Endothelial cell of umbilical vein (primary cell): ENCODE measurements around the gene CD3G. TPM values are rescaled to one million over a fixed set of nuclear protein-coding genes. Genes with fewer than 3 reads are reported as not detected.

Experiments
- BruUV-seq: library from RNA; stranded (reverse); fragments of 400-500 nt; replicated peaks from 2 replicates; lab custom pipeline; 2021; lab: Mats Ljungman, UMichigan
- CTCF ChIA-PET: fragments of 300-600, 350-600 bp; sonication (Branson Sonifier 250); formaldehyde crosslinking; loops from one replicate; lab custom pipeline; 2021; ENCODE audit warnings: antibody characterized with exemption, inconsistent platforms; lab: Charles Lee
- POLR2A ChIA-PET: fragments of 300-600, 350-600 bp; sonication (Branson Sonifier 250); formaldehyde crosslinking; loops from one replicate; lab custom pipeline; 2021; ENCODE audit warnings: antibody characterized with exemption, inconsistent platforms; lab: Charles Lee
- DNase-seq: peaks from one replicate; pipeline ENCODE4 v3.0.0-alpha.2; 2011; ENCODE audit warnings: low read depth, low spot score
- FAIRE-seq: peaks from 2 replicates; lab custom pipeline; 2011; peaks lifted over from hg19 to GRCh38; lab: Jason Lieb, UNC
- H2AFZ ChIP-seq: 2 replicates; pipeline ENCODE4 v1.6.0; 2012; ENCODE audit warnings: low read depth, low read length, control low read depth, inconsistent platforms
- H3K27ac ChIP-seq: 2 replicates; pipeline ENCODE4 v1.5.1; 2011; ENCODE audit warnings: low read depth, mild to moderate bottlenecking, control low read depth, low read length, moderate library complexity; ENCODE audit not compliant: insufficient read depth
- H3K27me3 ChIP-seq, 2 experiments: 2 replicates each; pipeline versions ENCODE4 v1.6.0 to v1.6.1; 2011; ENCODE audit warnings: low read length in 2 of 2, mixed read lengths in 1 of 2; ENCODE audit not compliant: control insufficient read depth in 2 of 2, insufficient read depth in 2 of 2
- H3K36me3 ChIP-seq, 2 experiments: 2 replicates in 1 of 2; 3 replicates in 1 of 2; pipeline ENCODE4 v1.5.1; 2011; ENCODE audit warnings: low read length in 2 of 2, mild to moderate bottlenecking in 1 of 2, moderate library complexity in 1 of 2; ENCODE audit not compliant: control insufficient read depth in 2 of 2, insufficient read depth in 2 of 2; ENCODE audit errors: extremely low read depth in 1 of 2
- H3K4me1 ChIP-seq: 3 replicates; pipeline ENCODE4 v1.5.1; 2011; ENCODE audit warnings: mild to moderate bottlenecking, low read length; ENCODE audit not compliant: control insufficient read depth, insufficient read depth; ENCODE audit errors: extremely low read depth
- H3K4me2 ChIP-seq: 2 replicates; pipeline ENCODE4 v1.6.1; 2011; ENCODE audit warnings: low read length, control low read depth, mixed read lengths; ENCODE audit not compliant: insufficient read depth
- H3K4me3 ChIP-seq, 3 experiments: fragments of 200-600 bp in 1 of 3; sonication (generic), shearing (Covaris generic) in 1 of 3; replicated peaks in 1 of 3; 2 replicates each; pipeline ENCODE4 v1.5.1; 2011 to 2016; ENCODE audit warnings: control low read depth in 3 of 3, low read length in 3 of 3, mild to moderate bottlenecking in 2 of 3, inconsistent platforms in 1 of 3, low read depth in 1 of 3, moderate library complexity in 1 of 3; ENCODE audit not compliant: insufficient read depth in 1 of 3
- H3K79me2 ChIP-seq: 2 replicates; pipeline ENCODE4 v1.6.0; 2012; ENCODE audit warnings: low read length, inconsistent platforms; ENCODE audit not compliant: control insufficient read depth, insufficient read depth
- H3K9ac ChIP-seq: replicated peaks from 2 replicates; pipeline ENCODE3; 2011; ENCODE audit warnings: low read length, control low read depth; ENCODE audit not compliant: insufficient read depth; ENCODE audit errors: extremely low read depth
- H3K9me1 ChIP-seq: replicated peaks from 3 replicates; pipeline ENCODE4 v1.6.0; 2011; ENCODE audit warnings: mild to moderate bottlenecking, low read length; ENCODE audit not compliant: control insufficient read depth, insufficient read depth; ENCODE audit errors: extremely low read depth
- H3K9me3 ChIP-seq: replicated peaks from 2 replicates; pipeline ENCODE4 v1.5.1; 2012; ENCODE audit warnings: low read length, inconsistent platforms; ENCODE audit not compliant: control insufficient read depth, insufficient read depth
- H4K20me1 ChIP-seq: replicated peaks from 2 replicates; pipeline ENCODE3; 2011; ENCODE audit warnings: mild to moderate bottlenecking, low read length; ENCODE audit not compliant: control insufficient read depth, insufficient read depth; ENCODE audit errors: extremely low read depth
- CTCF ChIP-seq, 2 donors: IDR thresholded peaks; 1 replicate in 1 of 2; 2 replicates in 1 of 2; pipeline ENCODE4 v1.5.1; 2011; ENCODE audit warnings: low read length in 2 of 2, mild to moderate bottlenecking in 2 of 2, moderate library complexity in 2 of 2, control low read depth in 1 of 2, inconsistent platforms in 1 of 2, low read depth in 1 of 2; ENCODE audit not compliant: insufficient read depth in 1 of 2; ENCODE audit errors: extremely low read depth in 1 of 2
- EZH2 ChIP-seq: IDR thresholded peaks from 2 replicates; pipeline ENCODE4 v1.6.1; 2012; ENCODE audit warnings: borderline replicate concordance, low read depth, mild to moderate bottlenecking, moderate library complexity, low read length, inconsistent platforms; ENCODE audit not compliant: severe bottlenecking
- FOS ChIP-seq: IDR thresholded peaks from 2 replicates; pipeline ENCODE4 v1.6.1; 2011; ENCODE audit warnings: mild to moderate bottlenecking, low read length, moderate library complexity, borderline replicate concordance; ENCODE audit not compliant: insufficient read depth
- GATA2 ChIP-seq: IDR thresholded peaks from 2 replicates; pipeline ENCODE4 v1.7.0; 2011; ENCODE audit warnings: low read depth, mild to moderate bottlenecking, moderate library complexity, mixed read lengths, low read length; ENCODE audit not compliant: insufficient read length, insufficient read depth
- JUN ChIP-seq: IDR thresholded peaks from 2 replicates; pipeline ENCODE4 v1.6.1; 2011; ENCODE audit warnings: borderline replicate concordance, low read depth; ENCODE audit not compliant: insufficient read length, insufficient read depth
- MAX ChIP-seq: IDR thresholded peaks from 2 replicates; pipeline ENCODE4 v1.6.1; 2011; ENCODE audit not compliant: insufficient read depth, insufficient read length
- MYC ChIP-seq: IDR thresholded peaks from one replicate; pipeline ENCODE4 v1.6.1; 2011; ENCODE audit warnings: mild to moderate bottlenecking, low read depth, low read length
- POLR2A ChIP-seq: IDR thresholded peaks from 2 replicates; pipeline ENCODE4 v1.6.1; 2012; ENCODE audit warnings: low read depth, mild to moderate bottlenecking, control low read depth, low read length
- POLR2AphosphoS5 ChIP-seq: IDR thresholded peaks from 2 replicates; pipeline ENCODE4 v1.6.1; 2012; ENCODE audit warnings: low read depth, mild to moderate bottlenecking, control low read depth, low read length, moderate library complexity; ENCODE audit not compliant: insufficient read depth
- dilution Hi-C: fragments of 300-500 bp; cut with MboI; formaldehyde crosslinking; loops from one replicate; pipeline ENCODE4 v1.15.0; 2019; ENCODE audit warnings: low sequenced_read_pairs; ENCODE audit not compliant: extremely low pct_ligation_motif_present
- intact Hi-C: fragments of 100-400 bp; cut with micrococcal nuclease; formaldehyde crosslinking; loops from one replicate; pipeline ENCODE4 v1.10.0; 2022
- polyA plus RNA-seq, 4 experiments: library from polyadenylated mRNA; depleted of rRNA in 3 of 4; stranded (reverse) in 3 of 4; unstranded in 1 of 4; fragments of >200 nt; gene quantifications; 2 replicates each; pipeline versions ENCODE4 v1.2.1 to v1.2.3, GENCODE V29; 2011 to 2012; ENCODE audit warnings: missing spikeins in 1 of 4
- total RNA-seq: library from RNA; stranded (reverse); gene quantifications from 2 replicates; pipeline ENCODE4 v1.2.3, GENCODE V29; 2021

Gene CD3G
- total and polyA plus RNA-seq, 2 donors (not counting 3 experiments of a cell fraction or from before 2014, with no cell fraction given) = not detected

GRCh38 chr11:118295199-118295598 lies 48.9 kb upstream of the CD3G start:
- intact Hi-C loops (loop anchor here (2.0 kb wide), 1 partner anchor 58 kb away; no protein-coding TSS in a partner anchor), dilution Hi-C loops (no loop called here)
- Histone ChIP-seq H2AFZ (no peak overlapping the region), H3K4me1 (no peaks in the 10 kb centered on the region), H3K27me3 (no peaks in the 10 kb centered on the region), H3K4me3 (no peak overlapping the region), H3K9me3 (no peaks in the 10 kb centered on the region), H3K9me1 (no peaks in the 10 kb centered on the region), H3K9ac (no peak overlapping the region), H3K27ac (no peak overlapping the region), H3K36me3 (no peaks in the 10 kb centered on the region), H4K20me1 (no peaks in the 10 kb centered on the region), H3K4me2 (no peak overlapping the region), H3K79me2 (no peaks in the 10 kb centered on the region)
- TF ChIP-seq POLR2AphosphoS5 (no peak), CTCF (IDR thresholded peaks at IDR 0.05; ENCODE audit: extremely low read depth in 1 of 2, insufficient read depth in 1 of 2, low read depth in 1 of 2, low read length in 2 of 2) (no peak), POLR2A (no peak), MAX (no peak), EZH2 (no peak), FOS (no peak), JUN (no peak), MYC (no peak), GATA2 (no peak)
- FAIRE-seq = no peak
- POLR2A ChIA-PET = no interaction called here
- no TSS peak for BruUV-seq
- CTCF ChIA-PET = interaction anchor here (0.7 to 3.6 kb wide), 42 partner anchors 9 to 193 kb away, joined by 3 to 53 read pairs (median 5); partner anchors contain the start of genes CD3D and MPZL2
- no peak for DNase-seq
